Tibial nerve (tissue), 4 donors: ENCODE measurements around the gene EIF4E.

Experiments used
- EP300 ChIP-seq, 2 donors: sonication (generic); formaldehyde crosslinking; IDR thresholded peaks; one replicate each; pipeline ENCODE4 v1.6.1; 2017; ENCODE audit warnings: antibody characterized with exemption in 2 of 2, mild to moderate bottlenecking in 1 of 2
- POLR2A ChIP-seq, 2 donors: fragments of 450-650 bp; IDR thresholded peaks; one replicate each; pipeline ENCODE4 v1.6.1; 2017; ENCODE audit warnings: antibody characterized with exemption in 2 of 2, mild to moderate bottlenecking in 2 of 2, moderate library complexity in 2 of 2
- TF ChIP-seq, protein P1 (sequence below), 5 experiments: fragments of 200-600 bp in 3 of 5; fragments of 450-650 bp in 2 of 5; sonication (generic) in 3 of 5; IDR thresholded peaks; one replicate each; pipeline ENCODE4 v1.5.1; 2016 to 2019; ENCODE audit warnings: antibody characterized with exemption in 5 of 5, mild to moderate bottlenecking in 3 of 5, moderate library complexity in 2 of 5

DNA sequence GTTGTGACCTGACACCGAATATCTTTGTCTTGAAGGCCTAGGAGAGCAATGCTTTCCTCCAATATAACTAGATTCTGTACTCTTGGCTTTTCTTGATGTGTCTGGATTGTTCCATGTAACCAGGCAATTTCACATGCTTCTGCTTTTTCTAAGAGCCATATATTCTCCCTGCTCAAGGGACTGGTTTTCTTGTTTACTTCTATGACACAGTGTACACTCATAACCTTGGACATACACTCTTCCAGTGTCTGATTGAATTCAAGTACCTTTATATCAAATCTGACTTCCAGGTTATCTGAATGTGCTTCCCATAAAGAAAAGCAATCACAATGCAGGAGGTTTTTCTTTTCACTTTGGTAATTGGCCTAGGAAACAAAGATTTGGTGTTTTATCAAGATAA, 17.4 kb upstream of the EIF4E start:
- TF ChIP-seq, protein P1, sequence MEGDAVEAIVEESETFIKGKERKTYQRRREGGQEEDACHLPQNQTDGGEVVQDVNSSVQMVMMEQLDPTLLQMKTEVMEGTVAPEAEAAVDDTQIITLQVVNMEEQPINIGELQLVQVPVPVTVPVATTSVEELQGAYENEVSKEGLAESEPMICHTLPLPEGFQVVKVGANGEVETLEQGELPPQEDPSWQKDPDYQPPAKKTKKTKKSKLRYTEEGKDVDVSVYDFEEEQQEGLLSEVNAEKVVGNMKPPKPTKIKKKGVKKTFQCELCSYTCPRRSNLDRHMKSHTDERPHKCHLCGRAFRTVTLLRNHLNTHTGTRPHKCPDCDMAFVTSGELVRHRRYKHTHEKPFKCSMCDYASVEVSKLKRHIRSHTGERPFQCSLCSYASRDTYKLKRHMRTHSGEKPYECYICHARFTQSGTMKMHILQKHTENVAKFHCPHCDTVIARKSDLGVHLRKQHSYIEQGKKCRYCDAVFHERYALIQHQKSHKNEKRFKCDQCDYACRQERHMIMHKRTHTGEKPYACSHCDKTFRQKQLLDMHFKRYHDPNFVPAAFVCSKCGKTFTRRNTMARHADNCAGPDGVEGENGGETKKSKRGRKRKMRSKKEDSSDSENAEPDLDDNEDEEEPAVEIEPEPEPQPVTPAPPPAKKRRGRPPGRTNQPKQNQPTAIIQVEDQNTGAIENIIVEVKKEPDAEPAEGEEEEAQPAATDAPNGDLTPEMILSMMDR (IDR thresholded peaks at IDR 0.05): no peak
- no peak for TF ChIP-seq POLR2A (IDR thresholded peaks at IDR 0.05)
- TF ChIP-seq EP300 (IDR thresholded peaks at IDR 0.05): no peak
